Activated CD8-positive, alpha-beta memory T cell treated with anti-CD3 and anti-CD28 coated beads, Interleukin-2, amount 50 U/mL, for 48 hours (primary cell): ENCODE measurements around the gene CREG1.

Source experiments
- DNase-seq: peaks from one replicate; pipeline ENCODE4 v3.0.0-alpha.2; 2020

CREG1 gene

GRCh38 chr1:167529829-167530474, 23.6 kb downstream of the CREG1 start:
- DNase-seq: no peak

GRCh38 chr1:167528057-167528728, 25.4 kb downstream of the CREG1 start:
- DNase-seq: no peak

- DNase-seq: no peak
Measured at GRCh38 chr1:167526667-167527383, 26.7 kb downstream of the CREG1 start.

- no peak for DNase-seq
Measured at GRCh38 chr1:167524651-167525050, 28.9 kb downstream of the CREG1 start.

- no peak for DNase-seq
Measured at GRCh38 chr1:167522246-167522645, 31.3 kb downstream of the CREG1 start.

GRCh38 chr1:167520711-167521206, 32.8 kb downstream of the CREG1 start:
- DNase-seq: no peak

- DNase-seq: peak; percentile 81
Measured at GRCh38 chr1:167518331-167518700, 35.2 kb downstream of the CREG1 start, which contains the start of gene CD247. TSS of gene CD247 (minus strand) at chr1:167518529. CDS start at chr1:167518465, 64 bp downstream.

- peak; percentile 93 for DNase-seq
Measured at GRCh38 chr1:167517535-167518330, 35.8 kb downstream of the CREG1 start.

GRCh38 chr1:167516404-167517388, 36.9 kb downstream of the CREG1 start:
- DNase-seq: peak; percentile 70

GRCh38 chr1:167515893-167516321, 37.7 kb downstream of the CREG1 start:
- DNase-seq: no peak

- DNase-seq: no peak
Measured at GRCh38 chr1:167515461-167515860, 38.1 kb downstream of the CREG1 start.

GRCh38 chr1:167514288-167514687, 39.3 kb downstream of the CREG1 start:
- no peak for DNase-seq

- no peak for DNase-seq
Measured at GRCh38 chr1:167512046-167512654, 41.4 kb downstream of the CREG1 start.

GRCh38 chr1:167511374-167511986, 42.1 kb downstream of the CREG1 start:
- DNase-seq: no peak

GRCh38 chr1:167510881-167511280, 42.7 kb downstream of the CREG1 start:
- DNase-seq: no peak

GRCh38 chr1:167510244-167510643, 43.3 kb downstream of the CREG1 start:
- no peak for DNase-seq

- no peak for DNase-seq
Measured at GRCh38 chr1:167509587-167509986, 44.0 kb downstream of the CREG1 start.

GRCh38 chr1:167507719-167508118, 45.8 kb downstream of the CREG1 start:
- DNase-seq: no peak

GRCh38 chr1:167504467-167504827, 49.1 kb downstream of the CREG1 start:
- peak; percentile 40 for DNase-seq

GRCh38 chr1:167503626-167504466, 49.7 kb downstream of the CREG1 start:
- DNase-seq: peak; percentile 44
